Stomach (tissue), 4 donors: Measurements from ENCODE around the gene RESF1.

Source experiments
- EP300 ChIP-seq: sonication (generic); formaldehyde crosslinking; IDR thresholded peaks from one replicate; pipeline ENCODE4 v1.6.1; 2017; ENCODE audit warnings: antibody characterized with exemption
- POLR2AphosphoS5 ChIP-seq, 3 donors: sonication (generic); formaldehyde crosslinking; IDR thresholded peaks; one replicate each; pipeline ENCODE4 v1.6.1; 2016; ENCODE audit warnings: antibody characterized with exemption in 3 of 3
- TF ChIP-seq, protein P1 (sequence below), 7 experiments: fragments of 450-650 bp in 4 of 7; fragments of 200-600 bp in 3 of 7; sonication (generic) in 3 of 7; IDR thresholded peaks; one replicate each; pipeline ENCODE4 v1.5.1; 2016 to 2019; ENCODE audit warnings: antibody characterized with exemption in 7 of 7, control low read depth in 2 of 7, mild to moderate bottlenecking in 1 of 7

GRCh38 chr12:31950088-31950487 is 9.1 kb upstream of the RESF1 start:
- no peak for TF ChIP-seq POLR2AphosphoS5 (IDR thresholded peaks at IDR 0.05)
- TF ChIP-seq, protein P1, sequence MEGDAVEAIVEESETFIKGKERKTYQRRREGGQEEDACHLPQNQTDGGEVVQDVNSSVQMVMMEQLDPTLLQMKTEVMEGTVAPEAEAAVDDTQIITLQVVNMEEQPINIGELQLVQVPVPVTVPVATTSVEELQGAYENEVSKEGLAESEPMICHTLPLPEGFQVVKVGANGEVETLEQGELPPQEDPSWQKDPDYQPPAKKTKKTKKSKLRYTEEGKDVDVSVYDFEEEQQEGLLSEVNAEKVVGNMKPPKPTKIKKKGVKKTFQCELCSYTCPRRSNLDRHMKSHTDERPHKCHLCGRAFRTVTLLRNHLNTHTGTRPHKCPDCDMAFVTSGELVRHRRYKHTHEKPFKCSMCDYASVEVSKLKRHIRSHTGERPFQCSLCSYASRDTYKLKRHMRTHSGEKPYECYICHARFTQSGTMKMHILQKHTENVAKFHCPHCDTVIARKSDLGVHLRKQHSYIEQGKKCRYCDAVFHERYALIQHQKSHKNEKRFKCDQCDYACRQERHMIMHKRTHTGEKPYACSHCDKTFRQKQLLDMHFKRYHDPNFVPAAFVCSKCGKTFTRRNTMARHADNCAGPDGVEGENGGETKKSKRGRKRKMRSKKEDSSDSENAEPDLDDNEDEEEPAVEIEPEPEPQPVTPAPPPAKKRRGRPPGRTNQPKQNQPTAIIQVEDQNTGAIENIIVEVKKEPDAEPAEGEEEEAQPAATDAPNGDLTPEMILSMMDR (IDR thresholded peaks at IDR 0.05) = no peak
- TF ChIP-seq EP300 = no peak
